ENCODE results near the gene CC2D2B. TPM values are rescaled to one million over a fixed set of nuclear protein-coding genes. Genes with fewer than 3 reads are reported as not detected.

Gene CC2D2B
- total RNA-seq, 3 donors from 2014 or later (not counting 1 experiment from before 2014, with no cell fraction given): 0.14 to 0.68 TPM; not detected in 1

DNA sequence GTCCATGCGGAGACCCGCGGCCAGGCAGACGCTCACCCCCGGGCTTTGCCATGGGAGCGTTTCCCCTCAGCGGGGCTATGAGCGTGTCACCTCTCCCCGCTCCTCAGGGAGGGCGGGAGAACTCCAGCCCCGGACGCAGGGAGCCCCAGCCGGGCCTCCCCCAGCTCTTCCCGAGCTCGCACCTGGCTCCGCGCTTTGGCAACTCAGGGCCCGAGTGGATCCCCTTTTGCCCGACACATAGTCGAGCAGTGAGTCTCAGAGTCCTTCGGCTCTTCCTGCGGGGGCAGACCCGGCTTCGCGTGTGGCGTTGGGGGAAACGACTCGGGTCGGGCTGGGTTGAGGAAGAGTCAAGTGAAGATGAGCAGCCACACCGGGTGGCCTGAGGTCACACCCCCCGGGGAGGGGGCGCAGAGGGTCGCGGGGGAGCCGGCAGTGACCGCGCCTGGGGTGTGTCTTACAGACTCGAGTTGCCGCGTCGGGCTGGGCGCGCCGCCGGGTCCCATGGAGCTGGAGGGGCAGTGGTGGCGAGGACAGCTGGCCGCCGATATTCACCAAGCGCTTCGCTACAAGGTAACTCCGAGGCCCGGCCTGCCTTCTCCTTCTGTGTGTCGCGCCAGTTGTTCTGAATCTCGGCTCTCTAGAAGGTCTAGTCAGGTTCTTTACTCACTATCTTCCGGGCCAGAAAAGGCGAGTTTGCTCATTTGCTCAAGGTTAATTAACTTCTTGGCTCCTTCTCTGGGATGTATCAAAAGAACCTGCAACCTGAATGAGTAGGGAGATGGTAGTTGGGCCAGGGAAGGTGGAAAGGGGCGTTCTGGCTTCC, 136.3 kb downstream of the CC2D2B start:
- no peaks in the 10 kb centered on the region for H3K36me3 ChIP-seq (ENCODE audit: control insufficient read depth, insufficient read depth, low read length)
- Mint-ChIP-seq H3K27me3 (ENCODE audit: low read depth in 2 of 2) (no peaks in the 10 kb centered on the region), H3K27ac (peak overlapping the region; percentile 79 to 92), H3K4me3 (peak overlapping the region; percentile 90), H3K36me3 (no peaks in the 10 kb centered on the region), H3K4me1 (peaks cover 29 to 42% of the 10 kb centered on the region in 2 donors), H3K9me3 (no peaks in the 10 kb centered on the region)
- H3K4me3 ChIP-seq (ENCODE audit: low read length): peak overlapping the region; percentile 64
- intact Hi-C loops (cut with micrococcal nuclease): loop anchor here (5.0 kb wide), 3 partner anchors 43 to 352 kb away; partner anchors contain the start of genes TCTN3 and ZNF518A
- WGBS (ENCODE audit: insufficient coverage): 1% methylated on average over 58 of the region's 58 CpGs
- TF ChIP-seq, protein P1, sequence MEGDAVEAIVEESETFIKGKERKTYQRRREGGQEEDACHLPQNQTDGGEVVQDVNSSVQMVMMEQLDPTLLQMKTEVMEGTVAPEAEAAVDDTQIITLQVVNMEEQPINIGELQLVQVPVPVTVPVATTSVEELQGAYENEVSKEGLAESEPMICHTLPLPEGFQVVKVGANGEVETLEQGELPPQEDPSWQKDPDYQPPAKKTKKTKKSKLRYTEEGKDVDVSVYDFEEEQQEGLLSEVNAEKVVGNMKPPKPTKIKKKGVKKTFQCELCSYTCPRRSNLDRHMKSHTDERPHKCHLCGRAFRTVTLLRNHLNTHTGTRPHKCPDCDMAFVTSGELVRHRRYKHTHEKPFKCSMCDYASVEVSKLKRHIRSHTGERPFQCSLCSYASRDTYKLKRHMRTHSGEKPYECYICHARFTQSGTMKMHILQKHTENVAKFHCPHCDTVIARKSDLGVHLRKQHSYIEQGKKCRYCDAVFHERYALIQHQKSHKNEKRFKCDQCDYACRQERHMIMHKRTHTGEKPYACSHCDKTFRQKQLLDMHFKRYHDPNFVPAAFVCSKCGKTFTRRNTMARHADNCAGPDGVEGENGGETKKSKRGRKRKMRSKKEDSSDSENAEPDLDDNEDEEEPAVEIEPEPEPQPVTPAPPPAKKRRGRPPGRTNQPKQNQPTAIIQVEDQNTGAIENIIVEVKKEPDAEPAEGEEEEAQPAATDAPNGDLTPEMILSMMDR (IDR thresholded peaks at IDR 0.05): no peak
- DNase-seq: peak in 1 of 2 donors; percentile 66
- no peaks in the 10 kb centered on the region for H3K9me3 ChIP-seq (ENCODE audit: control insufficient read depth, insufficient read depth, low read length)
- no peaks in the 10 kb centered on the region for H3K27me3 ChIP-seq (ENCODE audit: control insufficient read depth, insufficient read depth, low read length)
- H3K27ac ChIP-seq (ENCODE audit: low read length): peak overlapping the region; percentile 77
- peaks cover 15% of the 10 kb centered on the region for H3K4me1 ChIP-seq (ENCODE audit: control insufficient read depth, insufficient read depth, low read length)
- ATAC-seq: peak; percentile 34 to 61 (median 42)

DNA sequence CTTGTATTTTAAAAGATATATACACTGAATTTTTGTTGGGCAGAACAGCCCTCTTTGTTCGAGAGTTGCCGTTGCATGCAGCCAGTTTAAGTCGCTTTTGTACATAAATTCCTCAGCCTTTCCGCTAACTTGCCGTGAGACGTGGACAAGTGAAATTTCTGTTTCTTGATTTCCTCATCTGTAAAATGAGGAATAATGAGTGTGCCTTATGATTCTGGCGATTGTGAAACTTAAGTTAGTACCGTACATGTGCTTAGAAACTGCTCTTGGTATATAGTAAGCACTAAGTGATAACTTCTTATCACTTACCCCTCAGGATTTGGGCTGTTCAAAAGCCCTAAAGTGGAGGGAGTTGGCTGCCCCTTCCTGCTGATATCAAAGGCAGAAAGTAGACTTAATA, 137.0 kb downstream of the CC2D2B start:
- no peaks in the 10 kb centered on the region for H3K27me3 Mint-ChIP-seq (ENCODE audit: low read depth in 2 of 2)
- Histone ChIP-seq H3K4me1 (ENCODE audit: control insufficient read depth, insufficient read depth, low read length) (peaks cover 15% of the 10 kb centered on the region), H3K36me3 (ENCODE audit: control insufficient read depth, insufficient read depth, low read length) (no peaks in the 10 kb centered on the region), H3K27me3 (ENCODE audit: control insufficient read depth, insufficient read depth, low read length) (no peaks in the 10 kb centered on the region), H3K9me3 (ENCODE audit: control insufficient read depth, insufficient read depth, low read length) (no peaks in the 10 kb centered on the region), H3K27ac (ENCODE audit: low read length) (peak overlapping the region; percentile 77), H3K4me3 (ENCODE audit: low read length) (peak overlapping the region; percentile 64)
- WGBS (ENCODE audit: insufficient coverage): 39% methylated on average over 7 of the region's 8 CpGs
- H3K36me3 Mint-ChIP-seq: no peaks in the 10 kb centered on the region
- H3K9me3 Mint-ChIP-seq: no peaks in the 10 kb centered on the region
- H3K4me3 Mint-ChIP-seq: peak overlapping the region; percentile 90
- peak in 1 of 2 donors; percentile 22 for DNase-seq
- H3K4me1 Mint-ChIP-seq: peaks cover 29 to 44% of the 10 kb centered on the region in 2 donors
- no peak for ATAC-seq
- intact Hi-C loops (cut with micrococcal nuclease): loop anchor here (5.0 kb wide), 3 partner anchors 43 to 352 kb away; partner anchors contain the start of genes TCTN3 and ZNF518A
- TF ChIP-seq, protein P1 (IDR thresholded peaks at IDR 0.05): no peak
- H3K27ac Mint-ChIP-seq: peak overlapping the region; percentile 79 to 92

DNA sequence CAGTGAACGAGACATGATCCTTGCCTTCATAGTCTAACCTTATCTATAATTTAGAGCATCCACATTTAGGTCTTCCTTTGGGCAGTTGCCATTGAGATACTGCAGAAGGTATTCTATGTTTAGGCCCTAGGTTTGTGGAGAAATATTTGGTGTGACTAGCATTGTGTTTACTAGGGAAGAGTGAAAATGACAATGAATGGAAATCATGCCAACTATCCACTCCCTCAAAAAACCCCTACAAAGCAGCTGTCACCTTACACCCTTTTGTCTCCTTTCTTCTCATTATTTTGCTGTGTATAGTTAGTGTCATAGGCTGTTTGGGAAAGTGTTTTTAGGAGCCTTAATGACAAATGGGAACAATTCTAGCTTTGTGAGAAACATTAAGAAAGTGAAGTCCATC, 138.8 kb downstream of the CC2D2B start:
- 100% methylated on average over 1 of the region's 1 CpG for WGBS (ENCODE audit: insufficient coverage)
- no peaks in the 10 kb centered on the region for H3K9me3 Mint-ChIP-seq
- intact Hi-C loops (cut with micrococcal nuclease): no loop called here
- Histone ChIP-seq H3K27ac (ENCODE audit: low read length) (no peak overlapping the region), H3K36me3 (ENCODE audit: control insufficient read depth, insufficient read depth, low read length) (no peaks in the 10 kb centered on the region), H3K4me1 (ENCODE audit: control insufficient read depth, insufficient read depth, low read length) (peaks cover 15% of the 10 kb centered on the region), H3K27me3 (ENCODE audit: control insufficient read depth, insufficient read depth, low read length) (no peaks in the 10 kb centered on the region), H3K9me3 (ENCODE audit: control insufficient read depth, insufficient read depth, low read length) (no peaks in the 10 kb centered on the region), H3K4me3 (ENCODE audit: low read length) (no peak overlapping the region)
- DNase-seq: no peak
- H3K4me3 Mint-ChIP-seq: no peak overlapping the region
- TF ChIP-seq, protein P1 (IDR thresholded peaks at IDR 0.05): no peak
- no peaks in the 10 kb centered on the region for H3K27me3 Mint-ChIP-seq (ENCODE audit: low read depth in 2 of 2)
- ATAC-seq: no peak
- no peak overlapping the region for H3K27ac Mint-ChIP-seq
- H3K4me1 Mint-ChIP-seq: peaks cover 30 to 46% of the 10 kb centered on the region in 2 donors
- no peaks in the 10 kb centered on the region for H3K36me3 Mint-ChIP-seq

Data from natural killer cell (primary cell).